Stimulated activated CD8-positive, alpha-beta memory T cell treated with anti-CD3 and anti-CD28 coated beads, Interleukin-4, amount 100 ng/mL, for 4 hours (primary cell): ENCODE results near the gene ACP1.

Experiments
- DNase-seq, 2 donors: peaks; one replicate each; pipeline ENCODE4 v3.0.0-alpha.2; 2020; ENCODE audit warnings: low read depth in 2 of 2, low spot score in 1 of 2

The ACP1 gene

DNA sequence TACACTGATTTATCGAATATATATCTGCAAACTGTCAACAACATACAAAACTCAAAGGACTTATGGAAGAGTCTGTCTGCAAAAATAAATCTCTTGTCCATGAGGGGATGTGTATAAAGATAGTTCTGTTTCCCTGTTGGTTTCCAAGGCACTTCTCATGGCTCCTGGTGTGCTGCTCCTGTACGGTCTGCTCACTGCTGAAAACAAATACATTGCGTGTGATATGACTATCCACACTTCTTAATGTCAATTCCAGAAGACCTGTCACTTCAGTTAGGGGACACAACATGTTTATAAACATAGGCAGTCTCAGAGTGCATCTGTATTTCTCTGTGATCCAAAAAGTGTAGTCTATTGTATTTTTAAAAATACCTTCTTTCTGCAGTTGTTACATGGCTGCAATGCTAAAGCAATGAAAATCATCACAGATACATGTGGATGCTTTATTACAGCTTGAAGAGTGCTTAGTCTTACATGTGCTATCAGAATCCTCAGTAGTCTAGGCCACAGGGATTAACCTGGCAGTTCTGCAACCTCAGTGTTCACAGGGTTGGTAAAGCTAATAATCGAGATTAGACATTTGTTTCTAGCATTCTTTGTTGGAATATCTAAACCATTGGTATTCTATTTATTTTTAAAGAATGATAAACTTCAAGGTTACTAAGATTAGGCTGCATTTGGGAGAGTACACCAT is 15.4 kb downstream of the ACP1 start:
- no peak for DNase-seq

- no peak for DNase-seq
These were observed 15.9 kb downstream of the ACP1 start for GRCh38 chr2:280650-281110.

GRCh38 chr2:281381-281780 is 16.6 kb downstream of the ACP1 start:
- DNase-seq, result no peak

- no peak for DNase-seq
These were observed 17.9 kb downstream of the ACP1 start for GRCh38 chr2:282371-283263.

GRCh38 chr2:283996-284794 is 19.4 kb downstream of the ACP1 start:
- DNase-seq, result no peak

GRCh38 chr2:284896-285492 is 20.2 kb downstream of the ACP1 start:
- no peak for DNase-seq

GRCh38 chr2:285531-285930 is 20.8 kb downstream of the ACP1 start:
- DNase-seq, result no peak

- DNase-seq, result no peak
These were observed 21.3 kb downstream of the ACP1 start for GRCh38 chr2:286035-286434.

DNA sequence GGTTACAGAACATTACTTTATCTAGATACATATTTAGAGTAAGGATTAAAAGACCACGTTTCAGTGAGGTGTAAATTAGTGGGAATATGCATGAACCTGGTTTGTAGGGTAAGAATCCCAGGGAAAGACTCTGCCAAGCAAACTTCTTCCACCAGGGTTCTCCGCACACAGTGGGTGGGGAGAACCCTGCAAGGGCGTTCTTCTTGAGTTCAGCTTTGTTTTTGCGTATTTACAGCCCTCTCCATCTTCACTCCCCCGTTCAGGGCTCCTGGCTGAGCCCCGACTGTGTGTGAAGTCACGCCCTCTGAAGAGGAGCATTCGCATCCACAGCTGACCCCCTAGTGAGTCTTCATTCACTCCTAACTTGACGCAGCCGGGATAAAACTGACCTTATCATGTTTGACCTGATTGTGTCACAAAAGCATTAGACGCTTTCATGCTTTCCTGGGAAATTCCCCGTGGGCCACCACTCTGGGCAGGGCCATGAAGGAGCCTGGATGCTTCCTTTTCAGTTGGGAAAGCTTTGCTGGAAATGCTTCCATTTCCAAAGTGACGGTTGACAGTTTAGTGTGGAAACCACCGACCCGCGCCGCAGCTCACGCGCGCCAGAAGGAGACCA is 22.1 kb downstream of the ACP1 start:
- DNase-seq, result no peak

- no peak for DNase-seq
These were observed 22.7 kb downstream of the ACP1 start for GRCh38 chr2:287471-287885.

GRCh38 chr2:287911-288757 is 23.4 kb downstream of the ACP1 start, which contains the start of gene ALKAL2:
Gene ALKAL2, minus strand, starts transcription at chr2:288091. Its CDS starts 256 bp downstream, at chr2:287835.
- no peak for DNase-seq

DNA sequence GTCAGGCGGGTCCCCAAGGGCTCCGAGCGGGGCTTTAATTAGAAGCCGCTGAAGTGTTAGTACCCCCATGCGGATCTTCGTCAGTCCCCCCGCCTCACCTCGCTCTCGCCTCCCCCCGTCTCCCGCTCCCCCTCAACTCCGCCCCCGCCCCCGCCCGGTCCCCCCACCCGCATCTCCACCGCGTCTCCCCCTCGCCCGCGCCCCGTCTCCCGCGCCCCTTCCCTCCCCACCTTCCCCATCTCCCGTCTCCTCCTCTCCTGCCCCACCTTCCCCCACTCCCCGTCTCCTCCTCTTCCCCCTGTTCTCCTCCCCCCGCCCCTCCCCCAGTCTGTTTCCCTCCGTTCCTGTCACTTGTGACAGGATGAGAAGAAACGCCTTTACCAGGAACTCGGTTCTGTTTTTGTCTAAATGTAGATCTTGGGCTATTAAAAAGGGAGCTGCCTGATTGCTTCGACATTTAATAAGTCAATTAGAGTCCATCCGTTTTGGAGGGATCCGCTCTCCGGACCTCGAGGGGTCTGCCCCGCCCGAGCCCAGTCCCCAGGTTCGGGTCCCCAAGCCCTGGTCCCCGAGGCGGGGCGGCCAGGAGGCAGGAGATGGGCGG is 24.1 kb downstream of the ACP1 start:
- no peak for DNase-seq

DNA sequence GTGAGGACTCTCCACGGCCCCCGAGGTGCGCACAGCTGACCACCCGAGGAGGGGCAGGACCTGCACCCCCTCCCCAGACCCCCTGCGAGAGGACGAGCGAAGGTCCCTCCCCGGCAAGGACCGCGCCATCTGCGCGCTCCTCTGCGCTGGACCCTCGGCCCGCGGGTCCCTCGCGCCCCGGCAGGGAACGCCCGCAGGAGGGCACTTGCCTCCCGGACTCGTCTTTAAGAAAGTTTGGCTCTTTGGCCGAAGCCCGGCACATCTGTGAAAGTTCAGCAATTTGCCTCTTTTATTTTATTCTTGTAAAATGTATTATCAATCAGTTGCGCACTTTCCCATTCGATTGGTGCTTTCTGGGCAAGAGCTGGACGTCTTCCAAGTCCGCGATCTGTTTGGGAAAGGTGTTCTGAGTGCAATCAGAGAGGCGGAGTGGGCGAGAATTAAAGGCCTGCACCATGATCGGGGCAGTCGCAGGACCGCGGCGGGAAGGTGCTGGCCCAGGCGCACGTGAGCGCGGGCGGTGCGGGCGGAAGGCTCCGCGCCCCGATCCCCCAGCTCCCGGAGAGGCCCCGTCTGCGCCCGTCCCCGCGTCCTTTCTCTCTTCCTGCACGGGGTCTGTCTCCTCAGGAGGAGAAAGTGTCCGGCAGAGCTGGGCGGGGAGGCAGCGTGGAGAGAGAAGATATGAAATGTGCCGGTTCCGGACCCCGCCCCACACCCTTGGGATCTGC is 24.8 kb downstream of the ACP1 start:
- no peak for DNase-seq

- peak in 1 of 2 donors; percentile 11 for DNase-seq
These were observed 25.5 kb downstream of the ACP1 start for GRCh38 chr2:290090-290722.

DNA sequence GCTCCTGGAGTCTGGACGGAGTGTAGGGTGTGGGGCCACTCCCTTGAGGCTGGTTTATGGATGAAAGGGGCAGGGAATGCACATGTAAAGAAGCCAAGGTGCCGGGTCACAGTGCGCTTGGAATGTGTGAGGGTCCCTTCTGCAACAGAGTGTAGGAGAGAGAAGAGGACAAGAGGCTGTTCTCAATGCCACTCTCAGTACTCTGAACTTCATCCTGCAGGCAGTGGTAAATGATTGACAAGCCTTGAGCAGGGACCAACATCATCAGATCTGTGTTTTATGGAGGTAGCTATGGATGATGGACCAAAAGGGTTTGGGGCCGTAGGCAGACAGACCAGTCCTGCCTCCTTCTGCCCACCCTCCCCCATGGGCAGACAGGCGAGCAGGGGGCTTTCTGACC is 30.3 kb downstream of the ACP1 start:
- DNase-seq, result no peak

- no peak for DNase-seq
These were observed 31.6 kb downstream of the ACP1 start for GRCh38 chr2:296354-296753.

GRCh38 chr2:305366-305765 is 40.6 kb downstream of the ACP1 start:
- no peak for DNase-seq
